Endodermal cell (in vitro differentiated cells): ENCODE results near the gene CC2D2A. TPM values are rescaled to one million over a fixed set of nuclear protein-coding genes. Genes with fewer than 3 reads are reported as not detected.

Experiments
- DNase-seq: peaks from one replicate; pipeline ENCODE4 v3.0.0-alpha.2; 2017
- H3K27ac ChIP-seq: 2 replicates; pipeline ENCODE4 v1.5.1; 2013; ENCODE audit warnings: mild to moderate bottlenecking, low read depth, low read length, moderate library complexity
- H3K27me3 ChIP-seq: 2 replicates; pipeline ENCODE4 v1.6.1; 2013; ENCODE audit warnings: mild to moderate bottlenecking, low read length, moderate library complexity; ENCODE audit not compliant: insufficient read depth, control insufficient read depth, poor library complexity, severe bottlenecking
- H3K36me3 ChIP-seq: 2 replicates; pipeline ENCODE4 v1.7.0; 2013; ENCODE audit warnings: mild to moderate bottlenecking, low read length, moderate library complexity; ENCODE audit not compliant: control insufficient read depth, insufficient read depth
- H3K4me1 ChIP-seq: one replicate; pipeline ENCODE4 v1.7.0; 2013; ENCODE audit warnings: low read length; ENCODE audit not compliant: control insufficient read depth, insufficient read depth
- H3K4me3 ChIP-seq: 2 replicates; pipeline ENCODE4 v1.5.1; 2013; ENCODE audit warnings: mild to moderate bottlenecking, low read length, moderate library complexity
- H3K9ac ChIP-seq: 2 replicates; pipeline ENCODE4 v1.6.1; 2013; ENCODE audit warnings: mild to moderate bottlenecking, low read length, moderate library complexity; ENCODE audit not compliant: poor library complexity, severe bottlenecking; ENCODE audit errors: extremely low read depth
- H3K9me3 ChIP-seq: 2 replicates; pipeline ENCODE4 v1.6.1; 2013; ENCODE audit warnings: mild to moderate bottlenecking, low read length, moderate library complexity; ENCODE audit not compliant: control insufficient read depth
- H3K27ac Mint-ChIP-seq: 2 replicates; pipeline ENCODE4 v1.8.0; 2020; ENCODE audit warnings: mixed read lengths
- H3K27me3 Mint-ChIP-seq: 2 replicates; pipeline ENCODE4 v1.8.0; 2021; ENCODE audit warnings: mild to moderate bottlenecking, mixed read lengths; ENCODE audit not compliant: insufficient read depth
- H3K36me3 Mint-ChIP-seq: 2 replicates; pipeline ENCODE4 v1.8.0; 2020; ENCODE audit warnings: low read depth, mixed read lengths
- H3K4me1 Mint-ChIP-seq: 2 replicates; pipeline ENCODE4 v1.8.0; 2020; ENCODE audit warnings: mixed read lengths
- H3K4me3 Mint-ChIP-seq: 2 replicates; pipeline ENCODE4 v1.8.0; 2020; ENCODE audit warnings: mild to moderate bottlenecking, moderate library complexity, mixed read lengths
- H3K9me3 Mint-ChIP-seq: 2 replicates; pipeline ENCODE4 v1.8.0; 2020; ENCODE audit warnings: mild to moderate bottlenecking, mixed read lengths
- CTCF ChIP-seq: fragments of 200-600 bp; sonication (generic); conservative IDR thresholded peaks from 2 replicates; pipeline ENCODE4 v1.5.0; 2021; ENCODE audit warnings: antibody characterized with exemption, mild to moderate bottlenecking
- WGBS, 2 experiments: methylation state at CpG; one replicate each; pipeline versions ENCODE4 v1.1.5 to v1.1.7; 2013; ENCODE audit warnings: missing lambda C conversion rate in 2 of 2, mixed read lengths in 1 of 2; ENCODE audit not compliant: insufficient coverage in 1 of 2, insufficient read length in 1 of 2; 5-methylcytosine and 5-hydroxymethylcytosine counted together
- total RNA-seq, 2 donors: library from RNA; stranded (reverse); fragmentation: NEBNext Ultra II Directional in 1 of 2; extraction: Animal tissue kit (Norgen Biotek cat#: 25700) in 1 of 2; gene quantifications; 2 replicates in 1 of 2; 3 replicates in 1 of 2; pipeline ENCODE4 v1.2.1, GENCODE V29; 2021

The CC2D2A gene
- total RNA-seq, 2 donors from 2014 or later: 12.3 to 25.2 TPM

- peaks cover 5% of the 10 kb centered on the region for H3K36me3 ChIP-seq
- H3K4me3 ChIP-seq: no peak overlapping the region
- 79% methylated on average over 2 of the region's 2 CpGs; no CpG with 5 or more reads in 1 of the 2 experiments for WGBS, 2 experiments
- no peak overlapping the region for H3K4me3 Mint-ChIP-seq
- H3K9me3 ChIP-seq: no peaks in the 10 kb centered on the region
- peaks cover 14% of the 10 kb centered on the region for H3K36me3 Mint-ChIP-seq
- no peak for TF ChIP-seq CTCF
- no peak overlapping the region for H3K9ac ChIP-seq
- H3K27me3 Mint-ChIP-seq: no peaks in the 10 kb centered on the region
- H3K27ac ChIP-seq: no peak overlapping the region
- H3K9me3 Mint-ChIP-seq: no peaks in the 10 kb centered on the region
- DNase-seq: no peak
- H3K4me1 ChIP-seq: no peaks in the 10 kb centered on the region
- H3K4me1 Mint-ChIP-seq: peaks cover 10% of the 10 kb centered on the region
- peak overlapping the region; percentile 17 for H3K27ac Mint-ChIP-seq
- no peaks in the 10 kb centered on the region for H3K27me3 ChIP-seq
Measured at GRCh38 chr4:15533817-15534216, 64.1 kb downstream of the CC2D2A start.

- H3K9me3 Mint-ChIP-seq: no peaks in the 10 kb centered on the region
- no peaks in the 10 kb centered on the region for H3K9me3 ChIP-seq
- peaks cover 5% of the 10 kb centered on the region for H3K36me3 ChIP-seq
- peaks cover 10% of the 10 kb centered on the region for H3K4me1 Mint-ChIP-seq
- no peak for DNase-seq
- no peak overlapping the region for H3K4me3 Mint-ChIP-seq
- no peak overlapping the region for H3K27ac ChIP-seq
- TF ChIP-seq CTCF: no peak
- no peak overlapping the region for H3K9ac ChIP-seq
- H3K27me3 ChIP-seq: no peaks in the 10 kb centered on the region
- no peak overlapping the region for H3K27ac Mint-ChIP-seq
- H3K4me1 ChIP-seq: no peaks in the 10 kb centered on the region
- no peak overlapping the region for H3K4me3 ChIP-seq
- no peaks in the 10 kb centered on the region for H3K27me3 Mint-ChIP-seq
- H3K36me3 Mint-ChIP-seq: peaks cover 13% of the 10 kb centered on the region
- 91 to 92% methylated on average over 5 to 6 of the region's 6 CpGs for WGBS, 2 experiments
Measured at GRCh38 chr4:15535599-15535998, 65.9 kb downstream of the CC2D2A start.

GRCh38 chr4:15536552-15537499 is 67.1 kb downstream of the CC2D2A start:
- no peak for TF ChIP-seq CTCF
- Histone ChIP-seq H3K36me3 (peaks cover 5% of the 10 kb centered on the region), H3K9me3 (no peaks in the 10 kb centered on the region), H3K27ac (no peak overlapping the region), H3K9ac (no peak overlapping the region), H3K4me1 (no peaks in the 10 kb centered on the region), H3K4me3 (no peak overlapping the region), H3K27me3 (no peaks in the 10 kb centered on the region)
- H3K4me3 Mint-ChIP-seq: no peak overlapping the region
- no peak for DNase-seq
- H3K36me3 Mint-ChIP-seq: peaks cover 17% of the 10 kb centered on the region
- no peaks in the 10 kb centered on the region for H3K27me3 Mint-ChIP-seq
- 94 to 97% methylated on average over 5 to 7 of the region's 7 CpGs for whole genome bisulfite sequencing, 2 experiments
- H3K4me1 Mint-ChIP-seq: peaks cover 10% of the 10 kb centered on the region
- no peaks in the 10 kb centered on the region for H3K9me3 Mint-ChIP-seq
- no peak overlapping the region for H3K27ac Mint-ChIP-seq
